MM.1S (cell line): ENCODE measurements around the gene AKAP6.

Experiments
- DNase-seq: peaks from one replicate; pipeline ENCODE4 v3.0.0-alpha.2; 2015
- H2AFZ ChIP-seq: fragments of 300-600 bp; sonication (generic); 2 replicates; pipeline ENCODE4 v1.6.0; 2016; ENCODE audit warnings: antibody characterized with exemption, low read length
- H3F3A ChIP-seq: fragments of 300-600 bp; sonication (generic); 2 replicates; pipeline ENCODE4 v1.6.1; 2016; ENCODE audit warnings: mild to moderate bottlenecking, antibody characterized with exemption, low read length, moderate library complexity, mixed read lengths; ENCODE audit not compliant: insufficient read depth
- H3K27ac ChIP-seq: fragments of 300-600 bp; sonication (generic); 2 replicates; pipeline ENCODE4 v1.5.1; 2016; ENCODE audit warnings: mild to moderate bottlenecking, low read length
- H3K27me3 ChIP-seq: fragments of 300-600 bp; sonication (generic); replicated peaks from 2 replicates; pipeline ENCODE4 v1.6.0; 2016; ENCODE audit warnings: low read length; ENCODE audit not compliant: insufficient read depth
- H3K36me3 ChIP-seq: fragments of 300-600 bp; sonication (generic); replicated peaks from 2 replicates; pipeline ENCODE4 v1.6.1; 2016; ENCODE audit warnings: mild to moderate bottlenecking, low read length, mixed read lengths; ENCODE audit not compliant: insufficient read depth
- H3K4me1 ChIP-seq: fragments of 300-600 bp; sonication (generic); 2 replicates; pipeline ENCODE4 v1.6.1; 2016; ENCODE audit warnings: low read length, mixed read lengths
- H3K4me2 ChIP-seq: fragments of 300-600 bp; sonication (generic); 2 replicates; pipeline ENCODE4 v1.6.0; 2016; ENCODE audit warnings: low read depth, low read length
- H3K4me3 ChIP-seq: fragments of 300-600 bp; sonication (generic); 2 replicates; pipeline ENCODE4 v1.5.1; 2016; ENCODE audit warnings: low read length, mixed read lengths
- H3K79me2 ChIP-seq: fragments of 300-600 bp; sonication (generic); 2 replicates; pipeline ENCODE4 v1.6.1; 2016; ENCODE audit warnings: mixed run types, low read length, mixed read lengths
- H3K9ac ChIP-seq: fragments of 300-600 bp; sonication (generic); 2 replicates; pipeline ENCODE4 v1.6.1; 2016; ENCODE audit warnings: low read length, mixed read lengths
- H3K9me2 ChIP-seq: fragments of 300-600 bp; sonication (generic); replicated peaks from 2 replicates; pipeline ENCODE4 v1.6.1; 2016; ENCODE audit warnings: mild to moderate bottlenecking, low read length, mixed read lengths; ENCODE audit not compliant: insufficient read depth
- H3K9me3 ChIP-seq: fragments of 300-600 bp; sonication (generic); replicated peaks from 2 replicates; pipeline ENCODE4 v1.6.1; 2016; ENCODE audit warnings: mild to moderate bottlenecking, low read length, mixed read lengths; ENCODE audit not compliant: insufficient read depth
- H4K20me1 ChIP-seq: fragments of 300-600 bp; sonication (generic); 2 replicates; pipeline ENCODE4 v1.6.1; 2016; ENCODE audit warnings: mild to moderate bottlenecking, low read length, moderate library complexity, mixed read lengths; ENCODE audit not compliant: insufficient read depth
- CTCF ChIP-seq: fragments of 300-600 bp; sonication (generic); IDR thresholded peaks from 2 replicates; pipeline ENCODE4 v1.5.1; 2016; ENCODE audit warnings: antibody characterized with exemption, low read length, mixed read lengths
- EZH2 ChIP-seq: fragments of 300-600 bp; sonication (generic); optimal IDR thresholded peaks from 2 replicates; pipeline ENCODE3; 2017; ENCODE audit warnings: low read depth, mild to moderate bottlenecking, antibody characterized with exemption, low read length, mixed read lengths
- EZH2phosphoT487 ChIP-seq: fragments of 300-600 bp; sonication (generic); IDR thresholded peaks from 2 replicates; pipeline ENCODE4 v1.6.1; 2018; ENCODE audit warnings: antibody characterized with exemption, low read length

AKAP6 gene

GRCh38 chr14:32394038-32394437 lies 64.9 kb downstream of the AKAP6 start:
- TF ChIP-seq EZH2 (no peak), EZH2phosphoT487 (no peak), CTCF (no peak)
- no peak overlapping the region for H3K27ac ChIP-seq

GRCh38 chr14:32396885-32397284 lies 67.8 kb downstream of the AKAP6 start:
- no peak overlapping the region for H3K9ac ChIP-seq
- H3K9me3 ChIP-seq: no peaks in the 10 kb centered on the region
- TF ChIP-seq CTCF: no peak
- no peak for TF ChIP-seq EZH2
- TF ChIP-seq EZH2phosphoT487: no peak
- H3K27me3 ChIP-seq: no peaks in the 10 kb centered on the region
- H3K27ac ChIP-seq: no peak overlapping the region
- no peaks in the 10 kb centered on the region for H3K36me3 ChIP-seq
- no peak overlapping the region for H2AFZ ChIP-seq
- no peak for DNase-seq
- H3K79me2 ChIP-seq: no peaks in the 10 kb centered on the region
- H3F3A ChIP-seq: no peaks in the 10 kb centered on the region
- H3K4me3 ChIP-seq: no peak overlapping the region
- no peaks in the 10 kb centered on the region for H3K9me2 ChIP-seq
- H4K20me1 ChIP-seq: no peaks in the 10 kb centered on the region
- no peaks in the 10 kb centered on the region for H3K4me1 ChIP-seq
- H3K4me2 ChIP-seq: no peak overlapping the region

More at GRCh38 chr14:32394038-32394437, 64.9 kb downstream of the AKAP6 start:
- no peaks in the 10 kb centered on the region for H3K9me3 ChIP-seq
- no peak overlapping the region for H3K4me2 ChIP-seq
- H3K4me3 ChIP-seq: no peak overlapping the region
- no peaks in the 10 kb centered on the region for H3K4me1 ChIP-seq
- H4K20me1 ChIP-seq: no peaks in the 10 kb centered on the region
- H3K9ac ChIP-seq: no peak overlapping the region
- H3K9me2 ChIP-seq: no peaks in the 10 kb centered on the region
- no peaks in the 10 kb centered on the region for H3F3A ChIP-seq
- H3K27me3 ChIP-seq: no peaks in the 10 kb centered on the region
- H2AFZ ChIP-seq: no peak overlapping the region
- DNase-seq: no peak
- H3K79me2 ChIP-seq: no peaks in the 10 kb centered on the region
- H3K36me3 ChIP-seq: no peaks in the 10 kb centered on the region

- H3K79me2 ChIP-seq: no peaks in the 10 kb centered on the region
- H3K4me2 ChIP-seq: no peak overlapping the region
- no peaks in the 10 kb centered on the region for H3K9me3 ChIP-seq
- H3K27me3 ChIP-seq: no peaks in the 10 kb centered on the region
- no peak overlapping the region for H2AFZ ChIP-seq
- H3K4me3 ChIP-seq: no peak overlapping the region
- no peak for DNase-seq
- H3K4me1 ChIP-seq: no peaks in the 10 kb centered on the region
- H4K20me1 ChIP-seq: no peaks in the 10 kb centered on the region
- no peaks in the 10 kb centered on the region for H3K9me2 ChIP-seq
- H3K27ac ChIP-seq: no peak overlapping the region
- no peaks in the 10 kb centered on the region for H3K36me3 ChIP-seq
- H3F3A ChIP-seq: no peaks in the 10 kb centered on the region
- no peak overlapping the region for H3K9ac ChIP-seq
- TF ChIP-seq CTCF: no peak
- no peak for TF ChIP-seq EZH2
- no peak for TF ChIP-seq EZH2phosphoT487
These were observed 69.0 kb downstream of the AKAP6 start for GRCh38 chr14:32397861-32398640.
